Medulla oblongata (tissue), 1 donor: Measurements from ENCODE around the gene NCR3LG1.

Experiments used
- DNase-seq: peaks from one replicate; pipeline ENCODE4 v3.0.0-alpha.2; 2015; ENCODE audit errors: extremely low spot score

Gene NCR3LG1

DNA sequence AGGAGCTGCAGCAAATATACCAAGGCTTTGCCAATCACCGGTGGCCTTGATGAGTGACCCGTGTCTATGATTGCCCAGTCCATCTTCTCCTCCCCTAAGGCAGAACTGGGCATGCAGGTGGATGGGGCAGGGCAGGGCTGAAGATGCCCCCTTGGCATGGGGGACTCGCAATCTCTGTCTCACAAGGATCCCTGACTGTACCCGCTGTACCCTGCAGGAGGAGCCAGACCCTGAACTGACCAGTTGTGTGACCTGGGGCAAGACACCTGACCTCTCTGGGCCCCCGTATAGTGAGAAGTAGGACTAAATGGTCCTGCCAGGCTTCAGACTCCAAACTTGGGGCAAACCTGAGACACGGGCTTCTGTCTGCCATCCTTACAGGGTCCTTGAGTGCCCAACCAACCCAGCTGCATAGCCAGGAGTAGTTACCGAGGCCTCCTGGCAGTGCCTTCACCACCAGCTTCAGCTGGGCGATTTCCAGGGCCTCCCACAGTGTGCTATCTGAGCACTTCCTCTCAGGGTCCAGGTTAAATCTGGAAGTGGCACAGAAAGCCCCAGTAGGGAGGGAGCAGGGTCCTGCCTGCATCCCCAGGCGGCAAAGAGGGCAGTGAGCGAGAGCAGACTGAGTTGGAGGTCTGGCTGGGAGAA is 43.3 kb downstream of the NCR3LG1 start:
- no peak for DNase-seq

DNA sequence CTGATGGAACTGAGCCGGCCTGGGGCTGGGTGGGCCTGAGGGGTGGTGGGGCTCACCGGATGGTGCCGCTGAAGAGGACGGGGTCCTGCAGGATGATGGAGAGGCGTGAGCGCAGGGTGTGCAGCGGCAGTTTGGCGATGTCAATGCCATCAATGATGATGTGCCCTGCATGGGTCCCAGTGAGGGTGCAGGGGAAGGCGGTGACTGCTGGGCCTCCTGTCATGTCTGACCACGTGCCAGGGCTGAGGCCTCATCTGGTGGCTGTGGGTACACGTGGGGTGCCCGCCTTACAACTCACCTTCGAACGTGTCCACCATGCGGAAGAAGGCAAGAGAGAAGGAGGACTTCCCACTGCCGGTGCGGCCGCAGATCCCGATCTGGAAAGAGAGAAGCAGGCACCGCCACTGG is 44.0 kb downstream of the NCR3LG1 start:
- no peak for DNase-seq

DNA sequence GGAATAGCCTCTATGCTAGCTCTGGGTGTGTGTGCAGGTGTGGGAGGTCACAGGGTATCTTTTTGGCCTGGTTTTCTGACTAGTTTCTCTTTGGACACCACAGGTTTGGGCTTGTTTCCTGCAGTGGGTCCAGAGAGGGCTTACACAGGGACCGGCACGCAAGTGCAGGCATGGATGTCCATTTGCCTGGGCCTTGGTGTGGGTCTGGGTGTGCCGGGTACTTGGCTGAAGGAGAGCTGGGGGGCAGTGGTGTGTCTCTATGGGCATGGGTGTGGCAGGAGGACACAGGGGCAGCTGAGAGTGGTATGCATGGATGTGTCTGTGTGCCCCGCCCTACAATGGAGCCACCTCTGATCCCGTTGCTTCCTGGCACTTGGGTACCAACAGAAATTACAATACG is 44.4 kb downstream of the NCR3LG1 start:
- no peak for DNase-seq

DNA sequence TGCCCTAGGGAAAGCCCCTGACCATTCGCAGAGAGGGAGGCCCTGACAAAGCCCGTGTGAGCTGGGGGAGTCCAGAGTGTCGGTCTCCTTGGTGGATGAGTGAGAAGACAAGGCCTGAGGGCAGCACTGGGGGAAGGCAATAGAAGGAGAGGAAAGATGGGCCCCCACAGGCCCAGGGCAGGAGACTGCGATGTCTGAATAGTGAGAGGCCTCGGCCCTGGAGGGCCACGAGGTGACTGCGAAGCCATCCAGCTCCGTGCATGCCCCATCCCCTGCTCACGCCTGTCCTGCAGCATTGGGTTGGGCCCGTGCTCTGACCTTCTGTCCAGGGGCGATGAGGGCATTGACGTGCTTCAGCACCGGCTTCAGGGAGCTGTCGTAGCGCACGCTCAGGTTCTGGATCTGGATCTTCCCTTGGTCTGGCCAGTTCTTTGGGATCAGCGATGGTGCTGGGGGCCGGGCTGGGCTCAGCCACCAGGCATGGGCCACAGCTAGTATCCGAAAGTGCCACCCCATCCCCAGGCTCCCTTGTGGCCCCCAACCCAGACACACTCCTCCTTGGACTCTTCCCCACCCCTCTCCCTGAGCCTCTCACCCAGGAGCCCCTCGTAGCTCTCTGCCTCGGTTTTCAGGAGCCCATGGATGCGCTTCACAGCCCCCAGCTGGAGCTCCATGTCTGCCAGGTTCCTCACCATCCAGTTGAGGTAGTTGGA is 45.2 kb downstream of the NCR3LG1 start:
- no peak for DNase-seq

DNA sequence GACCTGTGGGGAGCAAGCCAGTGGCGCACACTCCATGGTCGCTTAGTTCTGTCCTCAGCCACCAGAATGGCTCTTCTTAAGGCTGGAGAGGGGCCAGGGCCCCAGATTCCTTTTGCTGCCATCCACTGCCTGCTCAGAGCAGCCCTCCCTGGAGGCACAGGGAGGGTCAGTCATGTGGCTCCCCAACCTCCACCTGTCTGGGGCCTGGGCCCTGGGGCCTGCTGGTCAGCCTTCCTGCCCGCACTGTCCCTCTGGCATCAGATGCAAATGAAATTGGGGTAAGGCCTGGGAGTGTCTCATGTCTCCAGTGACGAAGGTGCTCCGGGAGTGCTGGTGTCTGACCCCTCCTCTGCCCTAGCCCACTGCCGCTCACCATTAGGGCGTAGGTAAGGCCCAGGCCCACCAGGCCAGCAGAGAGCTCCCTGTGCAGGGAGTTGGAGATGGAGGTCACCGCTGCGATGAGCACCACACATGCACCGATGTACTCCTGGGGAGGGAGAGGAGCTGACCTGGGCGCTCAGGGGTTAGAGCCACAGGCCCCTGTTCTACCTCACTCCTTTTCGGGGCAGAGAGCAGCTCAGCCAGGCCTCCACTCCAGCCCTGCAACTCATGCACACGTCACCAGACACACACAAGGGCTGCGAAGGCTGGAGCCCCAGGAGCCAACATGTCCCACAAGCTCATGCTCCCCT is 45.9 kb downstream of the NCR3LG1 start:
- no peak for DNase-seq

DNA sequence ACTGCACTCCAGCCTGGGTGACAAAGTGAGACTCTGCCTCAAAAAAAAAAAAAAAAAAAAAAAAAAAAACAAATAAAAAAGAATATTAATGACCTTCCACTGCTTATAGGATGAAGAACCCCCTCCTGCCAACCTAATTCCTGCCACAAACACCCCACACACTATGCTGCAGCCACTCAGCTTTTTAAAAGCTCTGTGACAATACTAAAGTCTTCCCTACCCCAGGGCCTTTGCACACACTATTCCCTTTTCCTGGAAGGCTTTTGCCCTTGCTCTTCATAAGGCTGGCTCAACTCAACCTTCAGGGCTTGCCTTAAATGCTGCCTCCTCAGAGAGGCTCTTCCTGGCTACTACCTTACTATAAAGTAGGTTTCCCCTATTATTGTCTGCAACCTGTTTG is 47.6 kb downstream of the NCR3LG1 start:
- DNase-seq: no peak

DNA sequence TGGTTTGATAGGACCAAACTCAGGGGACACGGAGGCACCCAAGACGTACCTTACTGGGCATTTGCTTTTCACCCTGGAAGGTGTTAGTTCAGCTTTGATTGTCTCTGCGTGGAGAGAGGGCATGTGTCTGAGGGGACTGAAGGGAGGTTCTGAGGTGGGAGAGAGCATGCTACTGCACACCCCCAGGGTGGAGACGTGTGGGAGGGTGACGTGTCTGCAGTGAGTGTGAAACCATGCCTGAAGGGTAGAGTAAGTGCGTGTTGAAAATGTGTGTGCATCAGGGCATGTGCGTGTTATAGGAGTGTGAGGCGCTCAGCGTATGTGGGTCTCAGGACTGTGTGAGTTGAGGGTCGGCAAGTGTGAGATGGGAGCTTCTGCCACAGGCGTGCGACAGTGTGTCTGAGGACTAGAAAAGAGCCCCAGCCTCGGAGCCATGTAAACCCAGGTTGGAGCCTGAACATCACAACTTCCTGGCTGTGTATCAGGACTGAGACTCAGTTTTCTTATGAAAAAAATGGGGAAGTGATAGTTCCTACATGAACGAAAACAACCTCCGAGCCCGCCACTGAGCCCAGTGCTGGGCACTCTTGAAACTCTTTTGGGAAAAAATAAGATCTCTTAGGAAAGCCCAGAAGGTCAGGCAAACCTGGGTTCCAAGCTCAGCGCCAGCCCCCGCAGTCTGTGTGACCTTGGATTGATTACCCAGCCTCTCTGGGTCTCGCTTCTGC is 48.6 kb downstream of the NCR3LG1 start:
- no peak for DNase-seq

DNA sequence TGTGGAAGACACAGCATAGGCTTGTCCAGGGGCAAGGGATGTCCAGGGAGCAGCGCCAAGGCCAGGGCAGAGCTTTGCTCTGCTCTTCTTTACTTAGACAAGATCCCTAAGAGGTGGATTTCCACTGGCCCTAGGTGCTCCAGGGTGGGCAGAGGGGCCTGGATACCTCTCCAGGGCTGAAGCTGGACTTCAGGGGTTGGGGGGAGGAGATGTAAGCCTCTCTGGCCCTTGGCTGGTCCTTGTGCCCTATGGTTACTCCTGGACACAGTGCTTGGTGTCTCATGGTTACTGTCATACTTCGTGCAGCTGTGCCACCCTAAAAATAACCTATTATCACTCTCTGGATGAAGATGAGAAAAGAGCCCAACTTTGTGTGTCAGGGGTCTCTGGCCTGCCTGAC is 49.7 kb downstream of the NCR3LG1 start:
- DNase-seq: no peak

DNA sequence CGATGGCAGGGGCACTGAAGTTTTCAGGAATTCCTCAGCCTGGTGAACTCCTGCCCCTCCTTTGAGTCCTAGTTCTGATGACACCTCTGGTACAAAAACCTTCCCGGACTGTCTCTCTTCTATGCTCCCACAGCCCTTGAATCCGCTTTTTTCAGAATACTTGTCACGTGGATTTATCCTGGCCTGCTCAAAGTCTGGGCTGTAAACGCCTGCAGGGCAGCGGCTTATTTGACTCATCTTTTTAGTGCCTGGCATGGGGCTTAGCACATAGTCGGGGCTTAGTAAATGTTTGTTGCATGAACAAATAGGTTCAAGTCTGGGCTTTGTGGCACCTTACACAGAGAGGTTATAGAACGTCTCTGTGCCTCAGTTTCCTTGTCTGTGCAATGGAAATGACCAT is 50.2 kb downstream of the NCR3LG1 start:
- DNase-seq: no peak

DNA sequence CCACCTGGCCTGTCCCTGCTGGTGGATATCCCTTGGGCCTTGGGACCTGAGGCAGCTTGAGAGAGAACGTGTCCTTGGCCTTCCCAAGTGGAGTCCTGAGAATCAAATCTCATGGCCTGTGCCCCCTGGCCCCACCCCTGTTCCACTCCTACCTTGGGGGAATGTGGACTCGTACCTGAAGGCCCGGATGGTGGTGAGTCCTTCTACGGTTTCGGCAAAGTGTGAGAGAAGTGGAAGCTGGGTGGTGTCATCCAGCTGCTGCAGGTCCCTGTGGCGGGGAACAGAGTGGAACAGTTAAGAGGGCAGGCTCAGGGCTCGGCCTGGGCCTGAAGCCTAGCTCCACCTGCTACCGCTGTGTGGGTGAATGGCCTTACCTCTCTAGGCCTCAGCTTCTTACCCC is 50.9 kb downstream of the NCR3LG1 start:
- DNase-seq: no peak

DNA sequence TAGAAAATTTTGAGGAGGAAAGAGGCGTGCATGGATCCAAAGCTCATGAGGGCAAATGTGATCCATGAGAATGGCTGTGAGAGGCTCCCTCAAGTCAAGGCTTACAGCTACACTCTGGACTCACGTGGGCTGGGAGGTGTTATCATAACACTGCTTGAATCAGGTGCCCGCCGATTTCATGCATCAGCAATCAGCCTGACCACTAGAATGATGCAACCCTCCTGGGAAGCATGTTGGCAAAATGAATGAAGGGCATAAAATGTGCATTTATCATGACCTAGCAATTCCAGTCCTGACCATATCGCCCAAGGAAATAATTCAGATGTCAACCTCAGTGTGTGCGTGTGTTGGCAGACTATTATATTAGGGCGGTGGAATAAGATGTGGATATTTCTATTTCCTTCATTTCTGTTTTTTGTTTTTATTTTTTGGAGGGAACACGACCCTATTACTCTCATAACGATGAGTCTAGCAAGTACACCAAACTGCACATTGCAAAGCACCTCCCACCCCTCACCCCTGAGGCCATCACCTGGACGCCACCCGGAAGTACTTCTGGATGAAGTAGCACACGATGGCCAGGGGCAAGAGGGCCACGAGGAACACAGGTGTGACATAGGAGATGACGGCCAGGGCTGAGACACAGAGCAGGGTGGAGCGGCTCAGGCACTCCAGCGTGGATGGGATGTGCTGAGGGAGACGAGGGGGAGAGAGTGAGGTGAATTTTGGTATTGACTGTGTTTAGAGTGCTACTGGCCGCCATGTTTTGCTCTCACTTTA is 52.6 kb downstream of the NCR3LG1 start:
- DNase-seq: no peak

DNA sequence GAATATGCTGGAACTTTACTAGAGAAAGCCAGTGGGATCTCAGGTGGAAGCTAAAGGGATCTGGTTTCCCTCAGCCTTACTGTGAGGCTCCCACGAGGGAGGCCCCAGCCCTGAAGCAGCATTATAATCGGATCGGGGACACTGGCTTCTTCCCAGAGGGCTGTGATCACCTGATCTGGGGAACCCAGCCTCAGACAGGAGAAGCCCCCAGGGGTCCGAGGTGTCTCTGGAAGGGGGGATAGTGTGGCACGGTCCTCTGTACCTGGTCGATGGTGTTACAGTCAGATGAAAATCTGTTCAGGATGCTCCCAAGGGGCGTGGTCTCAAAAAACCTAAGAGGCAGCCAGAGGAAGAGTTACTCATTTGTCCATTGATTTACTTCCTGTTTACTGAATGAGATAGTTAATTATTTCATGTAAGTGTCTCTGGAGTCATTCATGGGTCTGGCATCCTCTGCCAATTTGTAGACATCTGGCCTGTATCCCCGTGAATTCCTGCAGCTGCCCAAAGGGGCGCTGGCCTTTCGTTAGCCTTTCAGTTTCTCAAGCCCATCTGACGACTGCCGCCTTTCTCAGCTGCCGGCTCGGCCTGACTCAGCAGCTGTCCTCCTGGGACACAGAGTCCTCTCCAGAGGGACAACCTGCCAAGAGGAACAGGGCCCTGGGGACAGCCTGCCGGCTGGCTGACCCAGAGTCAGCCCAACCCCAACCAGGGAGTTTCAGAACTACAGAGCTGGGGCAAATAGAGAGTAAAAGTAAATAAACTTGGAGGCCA is 53.8 kb downstream of the NCR3LG1 start:
- DNase-seq: peak; percentile 80

DNA sequence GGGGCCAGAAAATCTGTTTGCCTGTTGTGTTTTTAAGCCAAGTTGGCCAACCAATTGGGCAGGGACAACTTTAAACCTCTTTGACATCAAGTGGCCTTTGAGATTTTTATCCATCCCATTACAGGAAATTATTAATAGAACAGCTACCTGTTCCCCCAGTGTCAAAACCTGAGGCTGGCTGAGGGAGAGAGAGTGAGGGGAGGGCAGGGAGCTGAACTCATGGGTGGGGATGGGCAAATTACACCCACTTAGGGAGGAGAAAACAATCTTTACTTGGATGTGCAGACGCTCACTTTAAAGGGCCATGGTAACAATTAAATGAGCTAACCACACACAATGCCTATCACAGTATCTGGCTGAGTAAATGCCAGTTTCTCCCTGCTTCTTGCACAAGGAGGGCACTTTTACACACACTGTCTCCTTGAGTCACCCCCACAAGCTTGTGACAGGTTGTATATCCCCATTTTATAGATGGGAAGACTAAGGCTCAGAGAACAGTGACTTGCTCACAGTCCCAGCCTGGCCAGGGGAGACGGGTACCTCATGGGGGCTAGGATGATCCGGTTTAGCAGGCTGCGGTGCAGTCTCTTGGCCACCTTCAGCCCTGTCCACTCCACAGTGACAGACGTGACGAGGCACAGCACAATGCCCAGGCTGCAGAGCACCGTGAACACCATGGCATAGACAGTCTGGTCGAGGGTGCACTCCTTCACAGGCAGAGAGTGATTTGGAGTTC is 54.6 kb downstream of the NCR3LG1 start:
- no peak for DNase-seq

DNA sequence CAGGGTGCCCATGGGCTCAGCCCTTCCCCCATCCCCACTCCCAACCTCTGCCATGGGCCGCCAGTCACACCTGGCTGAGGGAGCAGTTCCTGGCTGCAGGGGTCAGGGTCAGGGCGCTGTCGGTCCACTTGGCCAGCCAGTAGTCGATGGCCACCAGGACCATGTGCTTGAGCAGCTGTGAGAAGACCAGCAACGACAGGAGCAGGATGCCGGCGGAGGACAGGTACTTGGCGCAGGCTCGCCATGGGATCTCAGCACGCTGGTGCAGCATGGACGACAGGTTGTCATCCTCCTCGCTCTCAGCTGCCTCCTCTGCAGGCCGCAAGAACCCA is 55.2 kb downstream of the NCR3LG1 start:
- no peak for DNase-seq

DNA sequence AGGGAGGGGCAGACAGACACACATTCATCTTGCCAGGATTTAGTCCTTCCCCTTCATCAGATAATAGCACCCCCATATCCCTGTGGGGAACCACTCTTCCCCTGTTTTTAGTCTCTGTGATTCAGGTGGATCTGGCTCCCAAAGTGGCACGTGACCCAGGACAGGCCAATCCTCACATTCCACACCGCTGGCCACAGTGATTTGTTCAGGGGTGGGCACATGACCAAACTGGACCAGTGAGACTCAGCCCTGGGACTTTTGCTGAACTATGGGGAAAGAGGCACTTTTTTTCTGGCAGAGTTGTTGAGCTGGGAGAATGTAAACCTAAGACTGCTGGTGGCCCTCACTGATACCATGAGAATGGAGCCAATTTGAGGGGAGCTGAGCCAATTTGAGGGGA is 56.0 kb downstream of the NCR3LG1 start:
- no peak for DNase-seq

DNA sequence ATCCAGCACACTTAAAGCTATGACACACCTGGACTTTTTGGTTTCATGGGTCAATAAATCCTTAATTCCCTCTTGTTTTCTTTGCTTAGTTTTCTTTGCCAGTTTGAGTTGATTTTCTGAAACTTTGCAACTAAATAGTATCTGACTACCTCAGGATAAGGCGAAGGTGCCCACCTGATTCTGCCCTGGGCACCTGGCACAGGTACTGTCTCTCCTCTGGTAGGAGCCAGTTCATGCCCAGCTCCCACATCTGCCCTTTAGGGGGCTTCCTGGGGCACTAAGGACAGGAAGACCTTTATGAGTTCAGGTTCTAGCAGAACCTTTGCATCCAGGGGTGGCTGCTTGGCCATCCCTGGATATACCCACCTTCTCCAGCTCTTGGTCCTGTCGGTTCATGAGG is 56.4 kb downstream of the NCR3LG1 start:
- DNase-seq: no peak

DNA sequence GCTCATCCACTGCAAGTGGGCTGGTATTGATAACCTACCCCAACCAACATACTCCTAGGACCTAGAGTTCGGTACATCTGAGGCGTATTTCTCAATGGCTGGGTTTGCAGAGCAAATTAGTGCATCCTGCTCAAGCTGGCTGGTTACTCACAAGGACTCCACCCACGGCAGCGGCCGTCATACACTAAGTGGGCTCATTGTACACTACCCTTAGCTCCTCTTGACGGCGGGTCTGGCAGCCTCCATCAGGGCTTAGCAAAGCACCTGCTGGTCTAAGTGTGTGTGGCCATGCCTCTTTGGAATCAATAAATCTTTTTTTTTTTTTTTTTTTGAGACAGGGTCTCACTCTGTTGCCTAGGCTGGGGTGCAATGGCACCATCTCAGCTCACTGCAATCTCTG is 57.0 kb downstream of the NCR3LG1 start:
- no peak for DNase-seq

DNA sequence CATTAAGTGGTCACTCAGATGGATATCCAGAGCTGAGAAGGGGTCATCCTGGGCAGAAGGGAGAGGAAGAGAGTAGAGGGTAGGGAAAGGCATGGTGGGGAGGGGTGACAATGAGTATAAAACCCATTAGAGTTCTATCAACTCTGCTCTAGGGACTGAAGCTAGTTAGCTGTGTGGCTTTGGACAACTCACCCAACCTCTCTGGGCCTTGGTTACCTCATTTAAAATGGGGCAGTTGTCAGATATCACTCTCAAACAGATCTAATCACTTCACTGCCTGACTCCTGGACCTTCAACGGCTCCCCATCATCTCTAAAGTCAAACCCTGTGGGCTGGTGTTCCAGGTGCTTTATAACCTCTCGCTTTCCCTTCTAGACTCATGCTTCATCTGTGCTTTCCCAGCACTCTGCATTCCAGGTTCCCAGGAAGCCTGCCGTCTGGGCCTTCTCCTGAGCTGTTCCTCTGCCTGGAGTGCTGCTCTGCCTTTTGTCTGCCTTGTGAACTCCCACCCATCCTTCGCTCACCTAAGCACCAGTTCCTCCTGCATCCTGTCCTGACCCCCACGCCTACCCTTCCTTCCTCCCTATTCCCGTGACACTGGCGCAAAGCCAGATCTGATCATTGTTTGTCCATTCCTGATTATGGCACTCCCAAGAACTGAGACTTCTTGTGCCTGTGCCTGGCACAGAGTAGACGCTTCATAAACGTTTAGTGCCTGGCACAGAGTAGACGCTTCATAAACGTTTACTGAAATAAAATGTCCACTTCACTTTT is 59.2 kb downstream of the NCR3LG1 start:
- no peak for DNase-seq

DNA sequence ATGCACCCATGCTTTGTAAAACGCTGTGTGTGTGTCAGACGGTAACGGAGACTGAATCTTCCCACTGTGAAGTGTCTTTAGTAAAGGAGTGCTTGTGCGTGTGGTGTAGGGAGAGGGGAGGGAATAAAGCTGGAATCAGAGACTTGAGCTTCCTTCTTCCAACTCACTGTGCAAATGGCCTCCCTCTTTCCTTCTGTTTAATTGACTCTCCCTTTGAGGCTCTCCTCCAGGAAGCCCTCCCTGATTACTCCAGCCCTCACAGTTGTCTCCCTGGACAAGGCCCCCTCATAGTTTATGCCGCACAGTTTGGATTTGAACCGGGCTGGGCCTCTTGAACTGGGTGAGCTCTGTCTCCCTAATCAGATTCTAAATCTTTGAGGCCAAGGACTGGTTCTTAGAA is 59.8 kb downstream of the NCR3LG1 start:
- no peak for DNase-seq
